Fibroblast of pulmonary artery (primary cell): ENCODE measurements around the gene P2RY6.

ENCODE experiments used
- DNase-seq: peaks from one replicate; pipeline ENCODE4 v3.0.0-alpha.2; 2010; ENCODE audit warnings: low read depth
- H3K4me3 ChIP-seq: replicated peaks from 2 replicates; pipeline ENCODE4 v1.5.1; 2011; ENCODE audit warnings: low read depth, mild to moderate bottlenecking, control low read depth, low read length, moderate library complexity
- CTCF ChIP-seq: IDR thresholded peaks from 2 replicates; pipeline ENCODE4 v1.5.1; 2011; ENCODE audit warnings: mild to moderate bottlenecking, control low read depth, low read length, inconsistent platforms; ENCODE audit errors: missing control alignments

P2RY6 gene

GRCh38 chr11:73307323-73308002, 35.3 kb downstream of the P2RY6 start:
- DNase-seq = peak; percentile 99
- peak; percentile 77 for TF ChIP-seq CTCF
- H3K4me3 ChIP-seq = peak overlapping the region; percentile 70

GRCh38 chr11:73308003-73308960, 36.1 kb downstream of the P2RY6 start, which contains the start of gene ARHGEF17:
Gene ARHGEF17 (plus strand): TSS chr11:73308276. CDS start chr11:73308639, 363 bp downstream.
- H3K4me3 ChIP-seq = peak within 1 kb of the TSS; percentile 70
- DNase-seq = peak; percentile 75
- no peak for TF ChIP-seq CTCF

- no peak for TF ChIP-seq CTCF
- peak overlapping the region; percentile 70 for H3K4me3 ChIP-seq
- DNase-seq = peak; percentile 97
Observed at GRCh38 chr11:73308961-73309919, 37.1 kb downstream of the P2RY6 start.

- H3K4me3 ChIP-seq = peak overlapping the region; percentile 70
- no peak for TF ChIP-seq CTCF
- no peak for DNase-seq
Observed at GRCh38 chr11:73310076-73310475, 37.9 kb downstream of the P2RY6 start.

- H3K4me3 ChIP-seq = peak overlapping the region; percentile 51
- no peak for TF ChIP-seq CTCF
- no peak for DNase-seq
Observed at GRCh38 chr11:73310661-73311393, 38.7 kb downstream of the P2RY6 start.
